ENCODE measurements around the gene ATF7IP.

The ATF7IP gene

DNA sequence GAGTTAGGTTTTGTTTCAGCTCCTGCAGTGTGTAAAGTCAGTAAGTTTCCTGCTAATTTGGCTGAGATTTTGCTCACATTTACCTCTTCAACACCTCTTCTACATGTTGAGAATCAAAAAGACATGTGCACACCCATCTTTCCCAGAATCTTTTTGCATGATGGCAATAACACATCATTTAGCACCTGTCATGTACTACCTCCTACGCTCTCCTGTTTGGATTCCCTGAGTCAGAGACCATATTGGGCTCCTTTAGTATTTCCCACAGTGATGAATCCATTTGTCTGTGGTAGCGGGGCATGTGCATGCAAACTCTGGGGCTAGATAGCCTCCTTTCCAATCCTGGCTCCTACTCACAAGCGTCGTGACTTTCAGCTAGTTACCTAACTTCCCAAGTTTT, 182.1 kb downstream of the ATF7IP start:
- no peaks in the 10 kb centered on the region for H3K9me3 ChIP-seq (ENCODE audit: control insufficient read depth in 1 of 2, low read length in 2 of 2)
- H3K27ac ChIP-seq (ENCODE audit: low read length) = no peak overlapping the region
- no peak overlapping the region for H3K4me3 ChIP-seq (ENCODE audit: low read depth in 1 of 2, low read length in 2 of 2)
- H3K27me3 ChIP-seq (ENCODE audit: low read depth, low read length) = no peaks in the 10 kb centered on the region
- no peaks in the 10 kb centered on the region for H3K4me1 ChIP-seq (ENCODE audit: control insufficient read depth in 1 of 2, insufficient read depth in 2 of 2, low read length in 2 of 2)
- peaks cover 0 to 4% of the 10 kb centered on the region in 2 donors for H3K36me3 ChIP-seq (ENCODE audit: control insufficient read depth in 1 of 2, insufficient read depth in 2 of 2, low read length in 2 of 2)

DNA sequence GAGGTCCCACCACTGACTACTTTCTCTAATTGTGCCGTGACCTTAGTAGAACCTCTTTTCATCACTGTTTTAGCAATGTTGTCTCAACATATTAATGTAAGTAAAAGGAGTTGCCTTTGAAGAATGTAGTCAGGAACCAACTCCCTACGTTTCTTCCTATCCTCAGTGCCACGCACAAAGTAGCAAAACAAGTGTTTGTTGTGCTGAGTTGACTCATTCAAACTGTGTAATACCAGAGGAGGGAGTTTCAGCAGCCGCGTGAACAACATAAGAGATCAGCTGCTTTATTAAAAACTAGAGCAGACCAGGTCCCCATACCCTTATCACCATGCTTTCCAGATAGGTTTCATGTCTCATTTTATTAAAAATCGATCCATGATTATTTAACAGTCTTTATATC, 183.1 kb downstream of the ATF7IP start:
- Histone ChIP-seq H3K27ac (ENCODE audit: low read length) (no peak overlapping the region), H3K4me1 (ENCODE audit: control insufficient read depth in 1 of 2, insufficient read depth in 2 of 2, low read length in 2 of 2) (no peaks in the 10 kb centered on the region), H3K27me3 (ENCODE audit: low read depth, low read length) (no peaks in the 10 kb centered on the region), H3K4me3 (ENCODE audit: low read depth in 1 of 2, low read length in 2 of 2) (no peak overlapping the region), H3K36me3 (ENCODE audit: control insufficient read depth in 1 of 2, insufficient read depth in 2 of 2, low read length in 2 of 2) (peaks cover 0 to 4% of the 10 kb centered on the region in 2 donors), H3K9me3 (ENCODE audit: control insufficient read depth in 1 of 2, low read length in 2 of 2) (no peaks in the 10 kb centered on the region)
